Activated T-helper 2 cell treated with anti-CD3 and anti-CD28 coated beads, Interferon-gamma antibody, Interleukin-2, Interleukin-4, amounts not matched to agents 10 μg/mL and 5 μg/mL and 100 μg/mL, durations not matched to agents 14 hours and 24 hours and 36 hours (primary cell): ENCODE data around the gene FLRT2. TPM values are rescaled to one million over a fixed set of nuclear protein-coding genes. Genes with fewer than 3 reads are reported as not detected.

ENCODE experiments used
- DNase-seq: peaks from one replicate; pipeline ENCODE4 v3.0.0; 2021; ENCODE audit warnings: low spot score
- H3K27ac Mint-ChIP-seq: one replicate; pipeline ENCODE4 v1.8.0; 2021; ENCODE audit warnings: mixed read lengths
- H3K27me3 Mint-ChIP-seq: one replicate; pipeline ENCODE4 v1.8.0; 2021; ENCODE audit warnings: low read depth, mixed read lengths
- H3K36me3 Mint-ChIP-seq: one replicate; pipeline ENCODE4 v1.8.0; 2021; ENCODE audit warnings: low read depth, mixed read lengths
- H3K4me1 Mint-ChIP-seq: one replicate; pipeline ENCODE4 v1.8.0; 2021; ENCODE audit warnings: low read depth, mixed read lengths
- H3K4me3 Mint-ChIP-seq: one replicate; pipeline ENCODE4 v1.8.0; 2021; ENCODE audit warnings: low read depth, mild to moderate bottlenecking, moderate library complexity, mixed read lengths
- H3K9me3 Mint-ChIP-seq: one replicate; pipeline ENCODE4 v1.8.0; 2021; ENCODE audit warnings: mixed read lengths
- intact Hi-C: fragments of 100-400 bp; cut with micrococcal nuclease; formaldehyde crosslinking; loops from one replicate; pipeline ENCODE4 v1.15.1; 2023
- total RNA-seq: library from RNA; stranded (reverse); gene quantifications from 2 replicates; pipeline ENCODE4 v1.2.3, GENCODE V29; 2022

FLRT2 gene
- total RNA-seq, 1 donor from 2014 or later: not detected

DNA sequence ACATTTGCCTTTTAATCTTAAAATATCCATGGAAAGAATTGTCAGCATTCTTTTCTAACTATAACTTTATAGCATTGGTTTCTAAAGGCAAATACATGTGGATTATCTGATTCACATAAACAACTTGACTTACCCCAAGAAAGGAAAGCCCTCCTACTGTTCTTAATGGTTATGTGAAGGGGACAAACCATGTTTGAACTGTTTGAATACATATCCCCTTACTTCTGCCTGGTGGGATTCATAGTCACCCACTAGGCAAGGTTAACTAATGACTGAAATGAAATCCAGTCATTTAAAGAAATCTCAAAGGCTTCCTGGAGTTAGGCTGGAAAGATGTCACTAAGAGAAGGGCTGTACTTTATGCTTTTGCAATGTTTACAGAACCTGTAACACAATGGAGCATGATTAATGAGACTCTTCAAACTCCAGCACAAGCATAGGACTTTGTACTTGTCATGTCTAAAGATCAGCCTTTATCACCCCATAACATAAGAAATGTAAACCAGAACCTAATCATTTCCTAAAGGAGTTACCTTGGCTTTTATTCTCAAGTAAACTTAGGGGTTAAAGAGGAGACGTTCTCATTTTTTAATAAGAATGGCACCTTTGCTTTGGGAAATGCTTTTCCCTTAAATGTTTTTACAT is 10.2 kb upstream of the FLRT2 start:
- no peaks in the 10 kb centered on the region for H3K9me3 Mint-ChIP-seq
- H3K27ac Mint-ChIP-seq: no peak overlapping the region
- no peak for DNase-seq
- H3K27me3 Mint-ChIP-seq: no peaks in the 10 kb centered on the region
- no peak overlapping the region for H3K4me3 Mint-ChIP-seq
- intact Hi-C loops: no loop called here
- no peaks in the 10 kb centered on the region for H3K36me3 Mint-ChIP-seq
- no peaks in the 10 kb centered on the region for H3K4me1 Mint-ChIP-seq

DNA sequence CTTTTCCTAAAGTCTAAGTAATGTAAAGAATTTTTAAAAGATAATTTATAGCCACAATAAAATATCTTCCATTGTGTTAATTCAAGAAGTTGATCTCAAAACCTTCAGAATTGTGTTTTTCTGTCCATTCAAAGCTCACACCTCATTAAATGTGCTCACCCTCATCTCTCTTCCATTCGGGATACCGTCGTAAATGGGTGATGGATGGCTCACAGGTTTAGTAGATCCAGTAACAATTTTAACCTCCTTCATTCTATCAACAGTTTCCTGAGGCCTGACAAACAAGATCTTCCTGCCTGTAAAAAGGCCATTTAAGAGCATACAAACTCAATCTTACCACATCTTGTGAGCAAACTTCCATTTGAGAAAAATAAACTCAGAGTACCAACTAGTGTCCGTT is 9.4 kb upstream of the FLRT2 start:
- no peak for DNase-seq
- Mint-ChIP-seq H3K27me3 (no peaks in the 10 kb centered on the region), H3K9me3 (no peaks in the 10 kb centered on the region)

DNA sequence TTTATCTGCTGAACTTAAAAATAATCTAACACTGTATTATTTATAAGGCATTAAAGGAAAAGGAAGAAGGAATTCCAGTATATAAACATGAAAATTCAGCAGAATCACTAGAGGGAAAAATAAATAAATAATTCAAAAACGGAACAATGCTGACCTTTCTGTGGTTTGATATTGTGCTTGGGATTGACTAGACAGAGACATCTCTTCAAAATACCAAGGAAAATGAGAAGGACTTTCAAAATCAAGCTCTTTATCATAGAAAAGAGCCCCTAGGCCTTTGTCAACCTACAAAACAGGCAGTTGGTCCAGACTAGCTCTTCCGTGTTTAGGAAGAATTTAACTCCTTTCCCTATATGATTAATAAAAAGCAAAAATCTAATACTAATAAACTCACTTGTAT is 6.3 kb upstream of the FLRT2 start:
- Mint-ChIP-seq H3K27me3 (peaks cover 4% of the 10 kb centered on the region), H3K27ac (no peak overlapping the region), H3K9me3 (no peaks in the 10 kb centered on the region), H3K36me3 (no peaks in the 10 kb centered on the region), H3K4me1 (no peaks in the 10 kb centered on the region), H3K4me3 (no peak overlapping the region)
- no peak for DNase-seq
- intact Hi-C loops: no loop called here

More for the DNA sequence above, 9.4 kb upstream of the FLRT2 start:
- H3K4me3 Mint-ChIP-seq: no peak overlapping the region
- intact Hi-C loops: no loop called here
- H3K36me3 Mint-ChIP-seq: no peaks in the 10 kb centered on the region
- H3K27ac Mint-ChIP-seq: no peak overlapping the region
- H3K4me1 Mint-ChIP-seq: no peaks in the 10 kb centered on the region

GRCh38 chr14:85527006-85527405 is 2.9 kb upstream of the FLRT2 start:
- no peaks in the 10 kb centered on the region for H3K36me3 Mint-ChIP-seq

DNA sequence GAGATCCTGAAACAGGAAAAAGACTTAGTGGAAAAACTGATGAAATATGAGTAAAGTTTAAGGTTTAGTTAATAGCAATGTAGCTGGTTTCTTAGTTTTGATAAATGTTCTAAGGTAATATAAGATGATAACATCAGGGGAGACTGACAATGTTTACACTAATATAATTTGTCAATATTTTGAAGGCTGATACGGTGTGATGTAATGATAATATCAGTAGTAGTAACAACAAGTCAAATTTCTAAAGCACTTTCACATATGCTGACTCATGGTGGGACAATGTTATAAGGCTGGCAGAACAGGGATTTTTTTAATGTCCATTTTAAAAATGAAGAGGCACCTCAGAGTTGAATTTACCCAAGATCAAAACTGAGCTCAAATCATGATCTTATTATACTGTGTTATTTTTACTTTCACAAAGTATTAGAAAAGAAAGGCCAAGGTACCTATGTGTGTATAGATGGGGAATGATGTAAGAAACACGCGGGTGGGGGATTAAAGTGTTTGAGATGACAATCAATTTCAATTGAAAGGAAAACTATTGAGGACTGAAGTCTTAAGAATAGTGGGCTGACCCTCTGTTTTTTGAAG is 2.4 kb upstream of the FLRT2 start:
- intact Hi-C loops: no loop called here
- DNase-seq: no peak
- Mint-ChIP-seq H3K27ac (no peak overlapping the region), H3K36me3 (no peaks in the 10 kb centered on the region), H3K9me3 (no peaks in the 10 kb centered on the region), H3K4me3 (no peak overlapping the region), H3K27me3 (peaks cover 41% of the 10 kb centered on the region), H3K4me1 (peaks cover 8% of the 10 kb centered on the region)

More at GRCh38 chr14:85527006-85527405, 2.9 kb upstream of the FLRT2 start:
- Mint-ChIP-seq H3K4me3 (no peak overlapping the region), H3K9me3 (no peaks in the 10 kb centered on the region), H3K27ac (no peak overlapping the region), H3K4me1 (peaks cover 5% of the 10 kb centered on the region), H3K27me3 (peaks cover 36% of the 10 kb centered on the region)
- intact Hi-C loops: no loop called here
- no peak for DNase-seq

- Mint-ChIP-seq H3K36me3 (no peaks in the 10 kb centered on the region), H3K27me3 (peaks cover 46% of the 10 kb centered on the region), H3K27ac (no peak overlapping the region), H3K4me1 (peaks cover 8% of the 10 kb centered on the region), H3K4me3 (no peak overlapping the region), H3K9me3 (no peaks in the 10 kb centered on the region)
- intact Hi-C loops: no loop called here
- no peak for DNase-seq
Observed at GRCh38 chr14:85528080-85528896, 1.7 kb upstream of the FLRT2 start.

DNA sequence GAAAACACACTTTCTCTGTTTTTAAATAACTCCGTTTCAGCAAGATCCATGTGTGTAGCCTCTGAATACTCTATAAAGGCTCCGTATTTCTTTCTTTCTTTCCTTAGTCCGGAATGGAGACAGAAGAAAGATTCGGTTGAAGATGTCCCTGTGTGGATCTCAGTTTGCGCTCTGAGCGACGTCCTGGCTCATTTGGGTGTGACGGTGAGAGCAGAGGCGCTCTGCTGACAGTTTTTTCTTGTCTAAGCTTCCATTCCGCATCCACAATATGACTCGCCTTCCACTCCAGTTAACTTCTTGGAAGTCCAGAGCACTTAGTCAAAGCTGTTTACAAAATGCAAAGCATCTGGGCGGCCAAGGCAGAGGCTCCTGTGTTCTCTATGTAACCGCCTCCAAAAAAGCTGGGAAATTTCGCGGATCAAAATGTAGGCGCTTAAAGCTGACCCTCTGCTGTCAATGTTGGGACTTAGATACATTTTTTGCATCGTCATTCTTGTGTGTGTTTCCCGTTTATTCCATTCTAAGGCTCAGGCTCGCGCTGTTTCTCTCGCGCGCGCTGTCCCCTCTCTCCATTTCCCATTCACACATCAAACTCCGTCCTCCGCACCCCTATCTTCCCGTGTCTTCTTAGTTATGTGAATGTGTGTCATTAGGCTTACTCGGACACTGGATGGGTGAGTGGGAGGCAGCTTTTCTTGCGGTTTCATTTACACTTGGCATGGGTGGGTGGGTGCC is 880 bp upstream of the FLRT2 start:
- Mint-ChIP-seq H3K4me1 (peaks cover 8% of the 10 kb centered on the region), H3K27me3 (peaks cover 48% of the 10 kb centered on the region), H3K9me3 (no peaks in the 10 kb centered on the region), H3K27ac (no peak overlapping the region), H3K36me3 (no peaks in the 10 kb centered on the region), H3K4me3 (no peak overlapping the region)
- no peak for DNase-seq
- intact Hi-C loops: no loop called here

GRCh38 chr14:85530626-85531025 is 682 bp downstream of the FLRT2 start:
- H3K4me3 Mint-ChIP-seq: no peak overlapping the region
- peaks cover 64% of the 10 kb centered on the region for H3K27me3 Mint-ChIP-seq
- H3K9me3 Mint-ChIP-seq: no peaks in the 10 kb centered on the region
- intact Hi-C loops: no loop called here
- H3K36me3 Mint-ChIP-seq: no peaks in the 10 kb centered on the region
- H3K27ac Mint-ChIP-seq: no peak overlapping the region
- DNase-seq: no peak
- peaks cover 8% of the 10 kb centered on the region for H3K4me1 Mint-ChIP-seq

DNA sequence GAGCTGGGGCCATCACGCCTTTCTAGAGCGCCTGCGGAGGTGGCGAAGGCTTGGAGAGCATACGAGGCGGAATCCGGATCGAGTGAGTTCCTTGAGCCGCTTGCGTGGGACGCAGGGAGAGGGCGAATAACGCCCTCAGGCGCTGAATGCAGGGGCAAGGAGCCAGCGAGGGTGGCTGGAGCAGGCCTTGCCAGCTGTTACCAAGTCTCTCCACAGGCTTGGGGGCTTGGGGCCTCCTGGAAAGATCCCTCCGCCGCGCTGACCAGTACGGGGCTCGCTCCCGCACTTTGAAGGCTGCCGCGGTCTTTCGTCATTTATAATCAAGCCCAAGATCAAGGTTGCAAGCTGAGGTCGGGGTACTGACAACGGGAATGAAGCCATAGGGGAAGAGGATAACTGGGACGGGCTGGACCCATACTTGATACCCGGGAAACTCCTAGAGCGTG is 1.2 kb downstream of the FLRT2 start:
- H3K4me3 Mint-ChIP-seq: no peak overlapping the region
- H3K27ac Mint-ChIP-seq: peak overlapping the region; percentile 42
- H3K36me3 Mint-ChIP-seq: no peaks in the 10 kb centered on the region
- peaks cover 66% of the 10 kb centered on the region for H3K27me3 Mint-ChIP-seq
- peaks cover 8% of the 10 kb centered on the region for H3K4me1 Mint-ChIP-seq
- no peaks in the 10 kb centered on the region for H3K9me3 Mint-ChIP-seq
- intact Hi-C loops: no loop called here
- no peak for DNase-seq

GRCh38 chr14:85531587-85532373 is 1.8 kb downstream of the FLRT2 start:
- peak overlapping the region; percentile 42 for H3K27ac Mint-ChIP-seq
- intact Hi-C loops: no loop called here
- H3K9me3 Mint-ChIP-seq: no peaks in the 10 kb centered on the region
- DNase-seq: no peak
- no peaks in the 10 kb centered on the region for H3K36me3 Mint-ChIP-seq
- peaks cover 8% of the 10 kb centered on the region for H3K4me1 Mint-ChIP-seq
- H3K27me3 Mint-ChIP-seq: peaks cover 67% of the 10 kb centered on the region
- no peak overlapping the region for H3K4me3 Mint-ChIP-seq

GRCh38 chr14:85532374-85533022 is 2.6 kb downstream of the FLRT2 start:
- H3K9me3 Mint-ChIP-seq: no peaks in the 10 kb centered on the region
- H3K4me3 Mint-ChIP-seq: no peak overlapping the region
- peaks cover 69% of the 10 kb centered on the region for H3K27me3 Mint-ChIP-seq
- no peaks in the 10 kb centered on the region for H3K36me3 Mint-ChIP-seq
- DNase-seq: no peak
- intact Hi-C loops: no loop called here
- H3K4me1 Mint-ChIP-seq: peaks cover 8% of the 10 kb centered on the region
- H3K27ac Mint-ChIP-seq: no peak overlapping the region
